GM12801 (cell line): Measurements from ENCODE around the gene ASNSD1.

ENCODE experiments used
- TF ChIP-seq, protein P1 (sequence below): IDR thresholded peaks from one replicate; pipeline ENCODE4 v1.5.1; 2011; ENCODE audit warnings: control low read depth; ENCODE audit not compliant: insufficient read length; ENCODE audit errors: extremely low read depth

The ASNSD1 gene

DNA sequence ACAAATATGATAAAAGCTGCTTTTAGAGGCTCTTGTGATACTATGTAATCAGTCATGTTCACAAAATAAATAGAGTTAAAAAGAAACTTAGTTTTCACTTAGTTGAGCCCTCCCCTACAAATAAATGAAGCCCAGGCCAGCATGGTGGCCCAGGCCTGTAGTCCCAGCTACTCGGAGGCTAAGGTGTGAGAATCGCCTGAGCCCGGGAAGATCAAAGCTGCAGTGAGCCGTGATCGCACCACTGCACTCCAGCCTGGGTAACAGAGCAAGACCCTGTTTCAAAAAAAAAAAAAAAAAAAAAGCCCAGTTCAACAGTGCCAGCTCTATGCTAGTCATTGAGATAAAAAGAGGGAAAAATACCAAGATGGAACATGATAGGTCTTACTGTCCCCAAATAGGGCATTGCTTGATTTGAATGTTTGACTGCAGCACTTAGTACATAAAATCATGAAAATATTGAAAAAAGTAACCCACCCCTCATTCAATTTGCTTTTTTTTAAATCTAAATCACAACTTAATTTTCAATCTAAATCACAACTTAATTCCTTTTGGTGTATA lies 1.5 kb downstream of the ASNSD1 start:
- TF ChIP-seq, protein P1, sequence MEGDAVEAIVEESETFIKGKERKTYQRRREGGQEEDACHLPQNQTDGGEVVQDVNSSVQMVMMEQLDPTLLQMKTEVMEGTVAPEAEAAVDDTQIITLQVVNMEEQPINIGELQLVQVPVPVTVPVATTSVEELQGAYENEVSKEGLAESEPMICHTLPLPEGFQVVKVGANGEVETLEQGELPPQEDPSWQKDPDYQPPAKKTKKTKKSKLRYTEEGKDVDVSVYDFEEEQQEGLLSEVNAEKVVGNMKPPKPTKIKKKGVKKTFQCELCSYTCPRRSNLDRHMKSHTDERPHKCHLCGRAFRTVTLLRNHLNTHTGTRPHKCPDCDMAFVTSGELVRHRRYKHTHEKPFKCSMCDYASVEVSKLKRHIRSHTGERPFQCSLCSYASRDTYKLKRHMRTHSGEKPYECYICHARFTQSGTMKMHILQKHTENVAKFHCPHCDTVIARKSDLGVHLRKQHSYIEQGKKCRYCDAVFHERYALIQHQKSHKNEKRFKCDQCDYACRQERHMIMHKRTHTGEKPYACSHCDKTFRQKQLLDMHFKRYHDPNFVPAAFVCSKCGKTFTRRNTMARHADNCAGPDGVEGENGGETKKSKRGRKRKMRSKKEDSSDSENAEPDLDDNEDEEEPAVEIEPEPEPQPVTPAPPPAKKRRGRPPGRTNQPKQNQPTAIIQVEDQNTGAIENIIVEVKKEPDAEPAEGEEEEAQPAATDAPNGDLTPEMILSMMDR: no peak

DNA sequence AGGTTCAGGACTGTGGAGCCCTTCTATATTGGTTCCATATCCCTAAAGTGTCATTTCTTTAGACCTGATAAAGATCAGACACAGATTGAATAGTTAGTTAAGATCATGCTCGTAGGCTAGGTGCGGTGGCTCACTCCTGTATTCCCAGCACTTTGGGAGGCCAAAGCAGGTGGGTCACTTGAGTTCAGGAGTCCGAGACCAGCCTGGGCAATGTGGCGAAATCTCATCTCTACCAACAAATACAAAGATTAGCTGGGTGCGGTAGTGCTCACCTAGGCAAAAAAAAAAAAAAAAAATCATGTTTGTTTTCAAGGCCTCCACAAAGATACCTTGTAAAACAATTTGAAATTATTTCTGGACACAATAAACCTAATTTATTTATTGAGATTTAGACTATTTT lies 8.7 kb downstream of the ASNSD1 start:
- TF ChIP-seq, protein P1: no peak

DNA sequence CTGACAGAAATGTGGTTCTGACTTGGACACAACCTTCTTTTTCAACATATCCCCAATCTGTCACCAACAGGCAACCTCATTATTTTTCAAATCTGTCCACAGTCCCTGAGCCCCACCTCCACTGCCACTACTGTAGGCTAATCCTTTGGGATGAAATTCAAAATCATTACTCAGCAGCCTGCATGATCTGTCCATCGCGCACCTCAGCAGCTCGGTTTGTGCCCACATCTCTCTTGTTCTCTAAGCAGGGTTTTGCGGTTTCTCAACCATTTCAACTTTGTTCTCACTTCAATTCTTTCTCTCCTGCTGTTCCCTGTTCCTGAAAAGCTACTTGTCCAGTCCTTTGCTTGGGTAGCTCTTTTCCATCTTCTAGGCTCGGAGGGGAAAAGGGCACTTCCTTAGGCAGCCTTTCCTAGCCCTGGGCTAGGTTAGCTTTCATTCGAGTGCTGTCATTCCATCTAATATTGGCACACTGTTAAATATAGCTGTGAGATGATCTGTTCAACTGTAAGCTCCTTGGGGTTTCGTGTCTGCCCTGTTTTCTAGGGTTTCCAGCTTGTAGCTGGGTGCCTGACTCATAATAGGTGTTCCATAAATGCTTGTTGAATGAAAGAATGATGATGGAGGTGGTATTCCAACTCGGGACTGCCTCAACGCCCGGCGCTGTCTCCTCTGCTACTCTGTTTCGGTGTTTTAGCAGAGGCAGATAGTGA lies 12.6 kb downstream of the ASNSD1 start:
- TF ChIP-seq, protein P1: no peak

DNA sequence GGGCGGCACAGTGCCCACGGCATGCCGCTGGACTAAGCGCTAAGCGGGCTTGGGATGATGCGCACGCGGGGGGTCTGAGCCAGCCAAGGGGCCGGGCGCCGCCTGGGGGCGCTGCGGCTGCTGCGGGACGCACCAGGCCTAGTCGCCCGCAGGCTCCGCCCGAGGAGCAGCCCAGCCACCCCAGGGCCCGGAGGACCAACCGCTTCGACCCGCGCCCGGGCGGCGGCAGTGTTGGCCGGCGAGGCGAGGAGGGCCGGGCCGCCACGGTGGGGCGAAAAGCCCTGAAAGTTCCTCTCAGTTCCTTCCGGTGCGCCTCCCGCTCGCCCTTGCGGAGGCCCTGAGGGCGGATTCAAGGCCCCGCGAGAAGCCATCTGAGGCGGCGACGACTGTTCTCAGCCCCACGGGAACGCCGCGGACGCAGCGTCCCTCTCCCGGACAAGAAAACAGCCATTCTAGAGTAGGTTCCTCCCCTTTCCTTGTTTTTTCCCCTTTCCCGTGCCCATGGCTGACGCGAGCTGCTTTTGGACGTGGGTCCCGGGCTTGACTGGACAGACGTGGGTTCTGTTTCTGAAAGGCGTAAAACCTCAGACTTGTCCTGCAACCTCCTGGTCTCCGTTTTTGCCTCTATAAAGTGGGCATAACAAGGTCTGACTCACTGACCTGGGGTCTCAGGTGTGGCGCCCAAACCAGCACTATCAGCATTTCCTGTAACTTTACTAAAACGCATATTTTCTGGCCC lies 13.3 kb downstream of the ASNSD1 start, which contains the start of gene ANKAR:
ANKAR (plus strand) TSS at position 297 of the 739 bp plus-strand sequence. CDS start 1,821 bp downstream, outside the sequence.
- TF ChIP-seq, protein P1: no peak

DNA sequence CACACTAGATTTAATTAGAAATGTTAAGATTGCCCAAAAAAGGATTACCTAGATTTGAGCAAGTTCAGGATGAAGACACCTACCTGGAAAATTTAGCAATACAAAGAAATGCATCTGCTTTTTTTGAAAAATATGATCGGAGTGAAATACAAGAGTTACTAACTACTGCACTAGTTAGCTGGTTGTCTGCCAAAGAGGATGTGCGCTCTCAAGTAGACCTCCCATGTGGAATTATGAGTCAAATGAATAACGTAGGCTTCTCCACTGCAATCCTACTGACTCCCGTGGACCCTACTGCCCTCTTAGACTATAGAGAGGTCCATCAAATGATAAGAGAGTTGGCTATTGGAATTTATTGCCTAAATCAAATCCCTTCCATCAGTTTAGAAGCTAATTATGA lies 15.2 kb downstream of the ASNSD1 start:
- TF ChIP-seq, protein P1: no peak

DNA sequence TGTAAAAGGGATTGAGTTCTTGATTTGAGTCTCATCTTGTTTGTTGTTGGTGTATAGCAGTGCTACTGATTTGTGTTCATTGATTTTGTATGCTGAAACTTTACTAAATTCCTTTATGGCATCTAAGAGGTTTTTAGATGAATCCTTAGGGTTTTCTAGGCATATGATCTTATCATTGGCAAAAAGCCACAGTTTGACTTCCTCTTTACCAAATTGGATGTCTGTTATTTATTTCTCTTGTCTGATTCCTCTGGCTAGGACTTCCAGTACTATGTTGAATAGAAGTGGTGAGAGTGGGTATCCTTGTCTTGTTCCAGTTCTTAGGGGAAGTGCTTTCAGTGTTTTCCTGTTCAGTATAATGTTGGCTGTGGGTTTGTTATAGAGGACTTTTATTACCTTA lies 18.0 kb downstream of the ASNSD1 start:
- TF ChIP-seq, protein P1: no peak

DNA sequence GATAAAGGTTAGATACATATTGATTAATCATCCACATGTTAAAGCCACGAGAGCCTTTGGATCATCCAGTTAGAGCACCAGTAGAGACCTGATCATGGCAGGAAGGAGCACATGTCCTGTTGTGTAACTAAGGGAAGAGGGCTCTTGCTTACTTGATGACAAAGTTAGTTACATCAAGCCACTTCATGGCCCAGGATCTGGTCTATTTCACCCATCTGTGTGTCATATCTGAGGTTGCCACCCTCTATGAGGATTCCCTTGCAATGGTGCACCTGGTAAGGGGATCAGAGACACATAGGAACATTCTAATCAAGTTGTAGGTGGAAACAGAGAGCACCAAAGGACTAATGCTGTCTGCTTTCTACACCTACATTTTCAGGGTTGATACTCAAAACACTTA lies 19.9 kb downstream of the ASNSD1 start:
- TF ChIP-seq, protein P1: no peak
